G401.6 (cell line): Measurements from ENCODE around the gene EEF2KMT.
"Not testable (repeated sequence)": the region's sequence is repeated elsewhere in the genome, so short reads cannot be mapped to it uniquely, and the experiment has no call there.

ENCODE experiments used
- FAIRE-seq: peaks from 2 replicates; lab custom pipeline; 2012; peaks lifted over from hg19 to GRCh38; lab: Jason Lieb, UNC

The EEF2KMT gene

GRCh38 chr16:5095145-5095830 lies 2.3 kb downstream of the EEF2KMT start:
- FAIRE-seq = not testable (repeated sequence)

DNA sequence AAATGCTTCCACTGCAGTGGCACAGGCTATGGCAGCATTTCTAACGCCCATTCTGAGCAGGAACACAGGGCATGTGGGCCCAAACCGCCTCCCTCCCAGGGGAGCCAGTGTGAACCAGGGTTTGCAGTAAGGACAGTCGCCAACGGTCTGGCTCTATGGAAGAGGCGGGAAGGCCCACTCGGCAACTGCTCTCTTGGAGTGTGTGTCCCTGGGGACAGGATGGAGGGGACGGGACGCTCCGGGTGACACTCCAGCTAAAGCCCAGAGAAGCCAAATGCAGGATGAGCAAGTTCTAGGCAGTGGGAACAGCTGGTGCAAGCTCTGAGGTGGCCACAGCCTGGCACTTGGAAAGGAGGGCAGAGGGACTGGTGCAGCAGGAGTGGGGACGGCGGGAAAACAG lies 3.8 kb downstream of the EEF2KMT start:
- FAIRE-seq = not testable (repeated sequence)

- FAIRE-seq = not testable (repeated sequence)
Measured at GRCh38 chr16:5093081-5093480, 4.5 kb downstream of the EEF2KMT start.

- FAIRE-seq = not testable (repeated sequence)
Measured at GRCh38 chr16:5090592-5090991, 7.0 kb downstream of the EEF2KMT start.

GRCh38 chr16:5089911-5090555 lies 7.6 kb downstream of the EEF2KMT start:
- not testable (repeated sequence) for FAIRE-seq

- not testable (repeated sequence) for FAIRE-seq
Measured at GRCh38 chr16:5088936-5089335, 8.7 kb downstream of the EEF2KMT start.

- FAIRE-seq = not testable (repeated sequence)
Measured at GRCh38 chr16:5088086-5088790, 9.4 kb downstream of the EEF2KMT start.

DNA sequence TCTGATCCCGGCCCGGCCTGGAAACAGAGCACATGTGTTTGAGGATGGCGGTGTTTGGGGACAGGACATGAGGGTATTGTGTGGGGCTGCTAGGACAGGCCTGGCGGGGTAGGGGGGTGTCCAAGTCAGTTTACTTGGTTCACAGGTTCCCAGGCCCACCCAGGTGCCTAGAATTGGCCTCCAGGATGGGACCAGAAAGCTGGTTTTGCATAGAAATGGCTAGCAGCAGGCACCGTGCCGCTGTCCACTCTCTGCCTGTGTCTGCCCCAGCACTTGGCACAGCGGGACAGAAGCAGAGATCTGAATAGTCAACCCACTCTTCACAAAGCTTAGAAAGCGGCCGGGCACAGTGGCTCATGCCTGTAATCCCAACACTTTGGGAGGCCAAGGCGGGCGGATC lies 11.9 kb downstream of the EEF2KMT start:
- not testable (repeated sequence) for FAIRE-seq

DNA sequence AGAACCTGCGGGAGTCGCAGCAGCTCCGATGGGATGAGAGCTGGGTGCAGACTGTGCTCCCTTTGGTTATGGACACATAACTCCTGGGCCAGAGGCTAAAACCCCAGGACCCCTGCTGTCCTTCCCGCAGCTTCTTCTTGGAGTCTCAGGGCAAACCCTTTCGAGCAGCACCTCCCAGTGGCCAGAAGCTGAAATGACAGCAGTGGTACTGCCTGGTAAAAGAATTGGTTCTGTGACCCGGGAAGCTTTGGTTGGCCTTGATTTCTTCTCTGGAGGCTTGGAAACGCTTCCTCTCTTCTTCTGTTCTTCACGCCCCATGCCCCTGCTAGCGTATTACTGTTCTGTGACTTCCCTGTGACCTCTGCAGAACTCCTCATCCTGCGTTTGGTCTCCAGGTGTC lies 12.8 kb downstream of the EEF2KMT start:
- not testable (repeated sequence) for FAIRE-seq

DNA sequence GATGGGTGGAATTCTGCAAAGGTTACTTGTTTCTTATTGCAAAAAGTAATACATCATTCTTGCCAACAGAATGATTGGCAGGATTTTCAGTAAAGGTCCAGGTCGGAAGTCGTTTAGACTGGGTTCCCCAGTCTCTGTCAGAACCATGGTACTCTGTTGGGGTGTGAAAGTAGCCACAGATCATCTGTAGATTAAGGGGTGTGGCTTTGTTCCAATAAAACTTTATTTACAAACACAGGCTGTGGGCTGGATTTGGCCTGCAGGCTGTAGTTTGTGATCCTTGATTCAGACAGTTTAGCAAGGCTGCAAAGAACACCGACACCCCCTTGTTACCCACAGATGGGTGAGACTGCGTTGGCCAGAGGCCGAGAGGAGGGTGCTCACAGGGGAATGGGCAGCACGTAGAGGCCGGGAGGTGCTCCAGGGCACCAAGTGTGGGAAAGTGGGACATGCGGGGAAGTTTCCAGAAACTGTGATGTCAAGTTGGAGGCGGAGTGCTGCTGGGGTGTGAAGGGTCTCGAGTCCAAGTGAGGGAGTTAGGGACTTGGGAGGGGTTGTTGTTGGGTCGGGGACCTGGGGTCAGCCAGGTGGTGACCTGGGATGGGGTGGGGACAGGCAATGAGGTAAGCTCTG lies 13.4 kb downstream of the EEF2KMT start:
- FAIRE-seq = not testable (repeated sequence)

DNA sequence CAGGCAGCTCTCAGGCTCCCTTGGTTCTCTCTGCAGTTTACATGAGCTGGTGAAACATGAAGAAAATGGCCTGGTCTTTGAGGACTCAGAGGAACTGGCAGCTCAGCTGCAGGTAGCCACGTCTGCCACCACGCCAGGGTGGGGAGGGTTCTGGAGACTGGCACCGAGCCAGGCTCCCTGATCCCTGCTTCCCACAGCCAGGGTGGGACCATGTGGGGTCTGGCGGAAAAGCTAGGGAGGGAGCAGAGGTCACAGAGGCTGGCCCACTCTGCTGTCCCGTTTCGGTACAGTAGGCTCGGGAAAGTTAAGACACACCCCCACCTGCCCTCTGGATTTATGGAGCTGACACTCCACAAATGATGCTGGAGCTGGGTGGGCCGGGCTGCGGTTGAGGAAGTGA lies 13.9 kb downstream of the EEF2KMT start:
- not testable (repeated sequence) for FAIRE-seq

- not testable (repeated sequence) for FAIRE-seq
Measured at GRCh38 chr16:5080996-5081395, 16.6 kb downstream of the EEF2KMT start.

- not testable (repeated sequence) for FAIRE-seq
Measured at GRCh38 chr16:5080461-5080860, 17.1 kb downstream of the EEF2KMT start.

DNA sequence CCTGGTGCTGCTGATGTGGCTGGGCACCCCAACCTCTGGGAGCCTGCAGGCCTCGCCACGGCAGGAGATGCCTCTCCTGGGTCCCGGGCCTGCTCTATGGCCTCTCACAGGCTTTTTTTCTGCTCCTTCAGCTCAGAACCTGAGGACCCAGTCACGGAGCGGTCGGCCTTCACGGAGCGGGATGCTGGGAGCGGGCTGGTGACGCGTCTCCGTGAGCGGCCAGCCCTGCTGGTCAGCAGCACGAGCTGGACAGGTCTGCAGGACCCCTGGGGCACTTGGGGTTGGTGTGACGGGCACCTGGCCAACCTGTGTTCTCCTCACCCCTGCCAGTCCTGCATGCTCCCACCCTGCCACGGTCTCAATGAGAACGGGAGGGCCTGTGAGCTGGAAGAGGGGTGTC lies 19.0 kb downstream of the EEF2KMT start:
- no peak for FAIRE-seq

DNA sequence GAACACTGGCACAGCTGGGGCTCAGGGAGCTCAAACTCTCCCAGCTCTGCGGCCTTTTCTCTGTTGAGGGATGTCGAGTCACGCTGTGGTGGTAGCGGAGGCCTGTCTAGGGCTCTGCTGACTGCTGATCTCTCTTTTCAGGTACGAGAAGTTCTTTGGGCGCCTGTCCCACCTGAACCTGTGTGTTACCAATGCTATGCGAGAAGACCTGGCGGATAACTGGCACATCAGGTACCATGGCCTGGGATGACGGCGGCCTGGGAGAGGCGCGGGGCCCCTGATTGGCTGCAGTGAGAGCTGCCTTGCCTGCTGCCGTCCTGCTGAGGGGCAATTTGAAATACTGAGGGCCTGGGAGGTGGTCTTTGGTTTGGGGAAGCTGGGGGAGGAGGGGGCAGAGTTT lies 20.3 kb downstream of the EEF2KMT start:
- FAIRE-seq = no peak

DNA sequence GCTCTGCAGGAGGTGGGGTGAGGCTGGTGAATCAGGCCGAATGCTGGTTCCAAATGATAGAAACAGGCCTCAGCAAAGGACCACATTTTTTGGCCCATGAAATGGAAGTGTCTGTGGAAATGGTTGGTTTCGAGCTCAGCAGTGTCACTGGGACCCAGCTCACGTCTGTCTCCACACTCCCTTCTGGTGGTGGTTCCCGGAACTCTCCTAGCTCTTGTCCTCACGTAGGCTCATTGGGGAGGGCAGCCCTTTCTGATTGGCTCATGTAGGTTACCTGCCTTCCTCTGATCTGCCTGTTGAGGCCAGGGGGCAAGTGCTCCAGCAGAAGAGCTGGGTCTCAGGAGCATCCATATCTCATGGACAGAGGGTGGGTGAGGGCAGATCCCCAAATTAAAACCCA lies 22.0 kb downstream of the EEF2KMT start:
- FAIRE-seq = no peak

GRCh38 chr16:5073771-5074170 lies 23.8 kb downstream of the EEF2KMT start:
- FAIRE-seq = not testable (repeated sequence)

DNA sequence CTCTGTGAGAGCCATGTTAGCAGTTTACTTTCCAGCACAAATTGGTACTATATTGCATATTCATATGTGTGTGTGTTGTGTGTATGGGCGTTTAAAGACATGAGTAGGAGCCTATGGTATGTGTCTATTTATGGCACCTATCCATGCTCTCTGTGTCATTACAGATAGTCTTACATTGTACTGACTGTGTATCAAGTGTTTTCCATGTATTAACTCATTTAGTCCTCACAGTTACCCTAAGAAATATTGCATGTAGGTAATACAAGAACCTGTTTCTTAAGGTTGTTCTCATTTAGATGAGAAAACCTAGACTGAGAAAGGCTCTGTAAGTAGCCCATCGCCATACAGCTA lies 24.3 kb downstream of the EEF2KMT start:
- FAIRE-seq = no peak

DNA sequence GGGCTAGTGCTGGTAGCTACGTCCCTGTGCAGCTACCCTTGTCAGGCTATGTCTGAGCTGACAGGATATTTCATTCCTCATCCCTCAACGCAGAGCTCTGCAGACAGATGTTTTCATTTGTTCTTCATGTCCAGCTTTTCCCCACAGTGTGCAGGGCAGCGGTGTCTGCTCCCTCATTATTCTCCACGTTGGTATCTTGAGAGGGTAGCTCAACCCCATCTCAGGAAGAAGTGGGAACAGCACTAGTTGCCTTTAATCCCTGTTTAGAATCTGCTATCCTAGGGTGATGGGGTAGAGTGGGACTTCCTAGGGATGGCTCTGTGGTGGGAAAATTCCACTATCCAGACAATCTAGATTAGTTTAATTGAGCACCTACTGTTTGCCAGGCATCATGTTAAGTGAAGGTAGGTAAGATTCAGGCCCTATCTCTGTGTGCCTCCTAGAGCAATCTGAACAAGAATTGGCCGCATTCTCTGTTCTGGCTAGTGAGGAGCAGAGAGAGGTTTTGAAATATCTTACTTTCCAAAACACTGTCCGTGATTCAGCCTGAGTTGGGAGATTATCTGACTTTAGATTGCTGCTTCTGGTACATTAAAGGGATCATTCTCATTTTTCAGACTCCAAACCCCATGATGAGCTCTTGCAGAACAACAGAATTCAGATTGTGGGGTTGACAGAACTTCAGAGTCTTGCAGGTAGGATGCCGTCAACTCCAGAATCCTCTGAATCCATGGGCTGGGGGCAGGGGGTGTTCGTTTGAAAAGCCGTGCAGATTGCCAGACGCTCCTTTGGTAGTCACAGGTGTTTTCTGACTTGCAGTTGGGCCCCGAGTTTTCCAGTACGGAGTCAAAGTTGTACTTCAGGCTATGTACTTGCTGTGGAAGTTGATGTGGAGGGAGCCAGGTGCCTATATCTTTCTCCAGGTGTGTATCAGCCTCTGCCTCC lies 25.0 kb downstream of the EEF2KMT start:
- FAIRE-seq = no peak

GRCh38 chr16:5071681-5072333 lies 25.8 kb downstream of the EEF2KMT start, which contains the start of gene ALG1:
Gene ALG1 (plus strand): TSS chr16:5071843. CDS start chr16:5071850, 7 bp downstream.
- FAIRE-seq = no peak

GRCh38 chr16:5071341-5071680 lies 26.3 kb downstream of the EEF2KMT start:
- no peak for FAIRE-seq
